Measurements from ENCODE around the gene RAB22A. TPM values are rescaled to one million over a fixed set of nuclear protein-coding genes. Genes with fewer than 3 reads are reported as not detected.
"Not testable (repeated sequence)": the region's sequence is repeated elsewhere in the genome, so short reads cannot be mapped to it uniquely, and the experiment has no call there.

RAB22A gene
- polyA plus RNA-seq, 1 experiment = 14.9 TPM

- DNase-seq (ENCODE audit: low read depth, low spot score) = no peak
- H3K9me3 ChIP-seq (ENCODE audit: control insufficient read depth, insufficient read depth, low read length) = no peaks in the 10 kb centered on the region
- no peak for TF ChIP-seq CTCF (IDR thresholded peaks at IDR 0.05; ENCODE audit: low read depth, low read length)
- ChIA-PET POLR2A (no interaction called here), CTCF (interaction anchor here (0.6 to 1.0 kb wide), 3 partner anchors 11 to 171 kb away, joined by 3 to 4 read pairs (median 3); no protein-coding TSS in a partner anchor)
- no peaks in the 10 kb centered on the region for H3K27me3 ChIP-seq (ENCODE audit: control insufficient read depth, insufficient read depth, low read length)
- no peak overlapping the region for H3K27ac ChIP-seq (ENCODE audit: low read depth, low read length)
- H3K4me3 ChIP-seq (ENCODE audit: low read depth, low read length) = no peak overlapping the region
Measured at GRCh38 chr20:58407966-58408557, 98.5 kb downstream of the RAB22A start.

- ChIA-PET POLR2A (no interaction called here), CTCF (interaction anchor here (0.9 to 1.0 kb wide), 2 partner anchors 10 to 172 kb away, joined by 3 to 4 read pairs; no protein-coding TSS in a partner anchor)
Measured at GRCh38 chr20:58408603-58409246, 99.2 kb downstream of the RAB22A start.

GRCh38 chr20:58414216-58414615 is 104.7 kb downstream of the RAB22A start:
- H3K27ac ChIP-seq (ENCODE audit: low read depth, low read length); POLR2A ChIA-PET; H3K4me3 ChIP-seq (ENCODE audit: low read depth, low read length); CTCF ChIA-PET; H3K27me3 ChIP-seq (ENCODE audit: control insufficient read depth, insufficient read depth, low read length); H3K9me3 ChIP-seq (ENCODE audit: control insufficient read depth, insufficient read depth, low read length); DNase-seq (ENCODE audit: low read depth, low spot score): not testable (repeated sequence)

More at GRCh38 chr20:58408603-58409246, 99.2 kb downstream of the RAB22A start:
- H3K27me3 ChIP-seq (ENCODE audit: control insufficient read depth, insufficient read depth, low read length) = no peaks in the 10 kb centered on the region
- no peak overlapping the region for H3K27ac ChIP-seq (ENCODE audit: low read depth, low read length)
- TF ChIP-seq CTCF (IDR thresholded peaks at IDR 0.05; ENCODE audit: low read depth, low read length) = no peak
- no peaks in the 10 kb centered on the region for H3K9me3 ChIP-seq (ENCODE audit: control insufficient read depth, insufficient read depth, low read length)
- no peak overlapping the region for H3K4me3 ChIP-seq (ENCODE audit: low read depth, low read length)
- DNase-seq (ENCODE audit: low read depth, low spot score) = no peak

- H3K9me3 ChIP-seq (ENCODE audit: control insufficient read depth, insufficient read depth, low read length); DNase-seq (ENCODE audit: low read depth, low spot score); POLR2A ChIA-PET; H3K27me3 ChIP-seq (ENCODE audit: control insufficient read depth, insufficient read depth, low read length); H3K4me3 ChIP-seq (ENCODE audit: low read depth, low read length); CTCF ChIA-PET; H3K27ac ChIP-seq (ENCODE audit: low read depth, low read length): not testable (repeated sequence)
Measured at GRCh38 chr20:58414786-58415185, 105.3 kb downstream of the RAB22A start.

GRCh38 chr20:58416057-58416456 is 106.5 kb downstream of the RAB22A start:
- CTCF ChIA-PET = no interaction called here
- H3K27ac ChIP-seq (ENCODE audit: low read depth, low read length) = no peak overlapping the region
- no peak for DNase-seq (ENCODE audit: low read depth, low spot score)
- H3K4me3 ChIP-seq (ENCODE audit: low read depth, low read length) = no peak overlapping the region
- H3K9me3 ChIP-seq (ENCODE audit: control insufficient read depth, insufficient read depth, low read length) = no peaks in the 10 kb centered on the region; the same call in 1 of the 2 replicates
- POLR2A ChIA-PET = no interaction called here
- TF ChIP-seq CTCF (IDR thresholded peaks at IDR 0.05; ENCODE audit: low read depth, low read length) = no peak
- no peaks in the 10 kb centered on the region for H3K27me3 ChIP-seq (ENCODE audit: control insufficient read depth, insufficient read depth, low read length)

GRCh38 chr20:58416835-58417234 is 107.3 kb downstream of the RAB22A start:
- POLR2A ChIA-PET = no interaction called here
- Histone ChIP-seq H3K4me3 (ENCODE audit: low read depth, low read length) (no peak overlapping the region), H3K27me3 (ENCODE audit: control insufficient read depth, insufficient read depth, low read length) (no peaks in the 10 kb centered on the region), H3K9me3 (ENCODE audit: control insufficient read depth, insufficient read depth, low read length) (no peaks in the 10 kb centered on the region; the same call in 1 of the 2 replicates), H3K27ac (ENCODE audit: low read depth, low read length) (no peak overlapping the region)
- no peak for DNase-seq (ENCODE audit: low read depth, low spot score)
- TF ChIP-seq CTCF (IDR thresholded peaks at IDR 0.05; ENCODE audit: low read depth, low read length) = no peak
- CTCF ChIA-PET = no interaction called here
